ENCODE results near the gene DYSF.

Gene DYSF

GRCh38 chr2:71457123-71457915 lies 4.0 kb downstream of the DYSF start:
- DNase-seq = no peak

GRCh38 chr2:71457923-71458322 lies 4.6 kb downstream of the DYSF start:
- no peak for DNase-seq

- DNase-seq = no peak
These were observed 5.2 kb downstream of the DYSF start for GRCh38 chr2:71458413-71459083.

- DNase-seq = no peak
These were observed 5.7 kb downstream of the DYSF start for GRCh38 chr2:71459084-71459431.

- no peak for DNase-seq
These were observed 6.7 kb downstream of the DYSF start for GRCh38 chr2:71460056-71460455.

GRCh38 chr2:71460595-71461303 lies 7.4 kb downstream of the DYSF start:
- DNase-seq = no peak

GRCh38 chr2:71461304-71461671 lies 7.9 kb downstream of the DYSF start:
- no peak for DNase-seq

- no peak for DNase-seq
These were observed 8.8 kb downstream of the DYSF start for GRCh38 chr2:71462056-71462605.

GRCh38 chr2:71462641-71463341 lies 9.4 kb downstream of the DYSF start:
- no peak for DNase-seq

GRCh38 chr2:71463342-71463654 lies 9.9 kb downstream of the DYSF start:
- no peak for DNase-seq

- DNase-seq = no peak
These were observed 11.0 kb downstream of the DYSF start for GRCh38 chr2:71464389-71464788.

GRCh38 chr2:71465356-71465755 lies 12.0 kb downstream of the DYSF start:
- no peak for DNase-seq

GRCh38 chr2:71465961-71466300 lies 12.6 kb downstream of the DYSF start:
- no peak for DNase-seq

GRCh38 chr2:71466301-71467179 lies 13.2 kb downstream of the DYSF start:
- peak; percentile 28 for DNase-seq

- DNase-seq = no peak
These were observed 13.9 kb downstream of the DYSF start for GRCh38 chr2:71467180-71467815.

GRCh38 chr2:71468279-71469015 lies 15.1 kb downstream of the DYSF start:
- DNase-seq = no peak

- no peak for DNase-seq
These were observed 16.3 kb downstream of the DYSF start for GRCh38 chr2:71469403-71470398.

GRCh38 chr2:71471276-71471675 lies 17.9 kb downstream of the DYSF start:
- no peak for DNase-seq

GRCh38 chr2:71472019-71472418 lies 18.7 kb downstream of the DYSF start:
- no peak for DNase-seq

All from NCI-H526 treated with DMSO at 0.1 percent for 48 hours (cell line).